NCI-H460 (cell line): Measurements from ENCODE around the gene PSEN1. TPM values are rescaled to one million over a fixed set of nuclear protein-coding genes. Genes with fewer than 3 reads are reported as not detected.

Experiments used
- DNase-seq: peaks from one replicate; pipeline ENCODE4 v3.0.0-alpha.2; 2016; ENCODE audit warnings: low read depth; ENCODE audit errors: extremely low read depth
- polyA plus RNA-seq: library from polyadenylated mRNA; depleted of rRNA; stranded (reverse); fragments of >200 nt; gene quantifications from 2 replicates; pipeline ENCODE4 v1.2.3, GENCODE V29; 2014; cell fraction: nucleus; rRNA removed
- total RNA-seq: library from RNA; depleted of rRNA; stranded (reverse); fragments of >200 nt; shearing (Covaris generic); gene quantifications from 2 replicates; pipeline ENCODE4 v1.2.3, GENCODE V29; 2014; rRNA removed

Gene PSEN1
- total RNA-seq, result 34.1 and 48.2 TPM in 2 replicates
- polyA plus RNA-seq, result 16.4 and 26.6 TPM in 2 replicates

DNA sequence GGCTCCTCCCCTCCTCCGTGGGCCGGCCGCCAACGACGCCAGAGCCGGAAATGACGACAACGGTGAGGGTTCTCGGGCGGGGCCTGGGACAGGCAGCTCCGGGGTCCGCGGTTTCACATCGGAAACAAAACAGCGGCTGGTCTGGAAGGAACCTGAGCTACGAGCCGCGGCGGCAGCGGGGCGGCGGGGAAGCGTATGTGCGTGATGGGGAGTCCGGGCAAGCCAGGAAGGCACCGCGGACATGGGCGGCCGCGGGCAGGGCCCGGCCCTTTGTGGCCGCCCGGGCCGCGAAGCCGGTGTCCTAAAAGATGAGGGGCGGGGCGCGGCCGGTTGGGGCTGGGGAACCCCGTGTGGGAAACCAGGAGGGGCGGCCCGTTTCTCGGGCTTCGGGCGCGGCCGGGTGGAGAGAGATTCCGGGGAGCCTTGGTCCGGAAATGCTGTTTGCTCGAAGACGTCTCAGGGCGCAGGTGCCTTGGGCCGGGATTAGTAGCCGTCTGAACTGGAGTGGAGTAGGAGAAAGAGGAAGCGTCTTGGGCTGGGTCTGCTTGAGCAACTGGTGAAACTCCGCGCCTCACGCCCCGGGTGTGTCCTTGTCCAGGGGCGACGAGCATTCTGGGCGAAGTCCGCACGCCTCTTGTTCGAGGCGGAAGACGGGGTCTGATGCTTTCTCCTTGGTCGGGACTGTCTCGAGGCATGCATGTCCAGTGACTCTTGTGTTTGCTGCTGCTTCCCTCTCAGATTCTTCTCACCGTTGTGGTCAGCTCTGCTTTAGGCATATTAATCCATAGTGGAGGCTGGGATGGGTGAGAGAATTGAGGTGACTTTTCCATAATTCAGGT lies at the start of gene PSEN1:
TSS of gene PSEN1 (plus strand) at position 121 of the 839 bp plus-strand sequence. CDS start 11,513 bp downstream, outside the sequence.
- DNase-seq, result peak; percentile 92

DNA sequence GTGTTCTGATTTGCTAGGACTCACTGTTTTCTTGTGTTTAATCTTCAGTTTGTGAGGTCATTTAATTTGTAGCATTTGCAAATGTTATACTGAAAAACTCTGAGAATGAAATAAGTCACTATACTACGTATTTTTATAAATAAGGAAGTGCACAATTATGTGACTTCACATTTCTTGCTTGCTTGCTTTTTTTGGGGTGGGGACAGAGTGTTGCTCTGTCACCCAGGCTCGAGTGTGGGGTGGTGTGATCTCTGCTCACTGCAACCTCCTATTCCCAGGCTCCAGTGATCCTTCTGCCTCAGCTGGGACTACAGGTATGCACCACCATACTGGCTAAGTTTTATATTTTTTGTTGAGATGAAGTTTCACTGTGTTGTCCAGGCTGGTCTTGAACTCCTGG lies 45.3 kb upstream of the PSEN1 start:
- no peak for DNase-seq

DNA sequence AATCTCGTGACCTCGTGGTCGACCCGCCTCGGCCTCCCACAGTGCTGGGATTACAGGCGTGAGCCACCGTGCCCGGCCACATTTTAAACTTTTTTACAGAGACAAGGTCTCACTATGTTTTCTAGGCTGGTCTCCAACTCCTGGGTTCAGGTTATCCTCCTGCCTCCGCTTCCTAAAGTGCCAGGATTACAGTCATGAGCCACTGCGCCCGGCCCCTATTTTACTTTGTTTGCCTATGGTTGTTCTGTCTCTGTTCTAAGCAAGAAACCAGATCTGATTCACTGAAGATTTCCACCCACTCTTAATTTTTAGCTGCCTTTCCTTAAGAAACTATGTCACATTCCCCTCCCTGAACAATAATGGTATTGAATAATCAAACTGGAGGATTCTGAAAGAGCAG lies 38.9 kb upstream of the PSEN1 start:
- no peak for DNase-seq

DNA sequence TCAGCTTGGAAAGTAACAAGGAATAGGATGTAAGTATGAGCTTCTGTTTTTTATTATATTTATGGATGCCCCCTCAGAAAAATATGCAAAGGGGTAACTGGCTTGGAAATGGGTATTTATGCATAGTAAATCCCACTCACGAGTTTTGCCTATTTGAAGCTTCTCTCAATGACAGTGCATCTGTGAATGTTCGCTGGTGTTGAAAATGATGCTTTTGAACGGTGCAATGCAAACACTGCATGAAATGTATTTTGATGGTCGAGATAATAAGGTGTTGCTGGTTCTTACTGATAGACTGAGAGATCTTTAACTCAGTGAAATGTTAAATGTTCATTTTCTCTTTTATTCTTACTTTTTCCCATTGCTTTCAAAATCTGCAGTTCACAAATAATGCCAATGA lies 36.0 kb upstream of the PSEN1 start:
- no peak for DNase-seq

DNA sequence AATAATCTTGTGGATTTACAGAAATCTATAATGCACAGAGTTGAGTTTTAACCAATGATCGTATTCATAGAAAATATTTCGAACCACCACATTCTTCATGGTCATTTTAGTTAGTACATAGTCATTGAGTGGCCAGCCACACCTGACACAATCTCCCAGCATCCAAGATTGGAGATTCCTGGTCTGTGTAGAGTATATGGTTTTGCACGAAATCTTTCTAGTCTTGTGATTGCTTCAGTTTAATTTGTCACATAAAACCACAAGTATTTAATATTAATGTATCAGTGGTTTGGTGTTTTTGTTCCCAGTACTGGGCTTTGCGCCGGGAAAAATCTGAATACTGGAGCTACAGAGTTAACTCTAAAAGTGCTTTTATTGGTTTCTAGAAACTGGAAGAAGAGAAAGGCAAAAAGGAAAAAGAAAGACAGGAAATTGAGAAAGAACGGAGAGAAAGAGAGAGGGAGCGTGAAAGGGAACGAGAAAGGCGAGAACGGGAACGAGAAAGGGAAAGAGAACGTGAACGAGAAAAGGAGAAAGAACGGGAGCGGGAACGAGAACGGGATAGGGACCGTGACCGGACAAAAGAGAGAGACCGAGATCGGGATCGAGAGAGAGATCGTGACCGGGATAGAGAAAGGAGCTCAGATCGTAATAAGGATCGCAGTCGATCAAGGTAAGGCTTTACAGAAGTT lies 33.4 kb upstream of the PSEN1 start:
- no peak for DNase-seq

DNA sequence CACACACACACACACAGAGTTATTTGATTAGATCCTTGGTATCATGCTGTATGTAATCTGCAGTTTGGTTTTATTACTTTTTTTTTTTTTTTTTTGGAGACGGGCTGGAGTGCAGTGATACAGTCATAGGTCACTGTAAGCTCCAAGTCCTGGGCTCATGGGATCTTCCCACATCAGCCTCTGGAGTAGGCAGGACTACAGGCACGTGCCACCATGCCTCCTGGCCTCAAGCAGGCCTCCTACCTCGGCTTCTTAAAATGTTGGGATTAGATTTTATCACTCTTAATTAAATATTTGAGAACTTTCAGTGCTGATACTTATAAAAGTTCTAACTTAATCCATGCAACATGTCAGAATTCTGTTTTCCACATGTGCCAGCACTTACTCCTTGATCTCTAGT lies 31.3 kb upstream of the PSEN1 start:
- DNase-seq, result no peak

DNA sequence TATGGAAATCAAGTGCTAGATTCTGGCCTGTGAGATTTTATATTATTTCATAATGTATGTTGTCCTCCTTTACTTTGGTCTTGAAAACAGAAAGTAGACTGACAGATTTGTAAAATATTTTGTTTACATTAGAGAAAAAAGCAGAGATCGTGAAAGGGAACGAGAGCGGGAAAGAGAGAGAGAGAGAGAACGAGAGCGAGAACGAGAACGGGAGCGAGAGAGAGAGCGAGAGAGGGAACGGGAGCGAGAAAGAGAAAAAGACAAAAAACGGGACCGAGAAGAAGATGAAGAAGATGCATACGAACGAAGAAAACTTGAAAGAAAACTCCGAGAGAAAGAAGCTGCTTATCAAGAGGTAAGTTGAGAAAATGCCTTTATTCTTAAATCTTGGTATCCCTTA lies 30.6 kb upstream of the PSEN1 start:
- no peak for DNase-seq

DNA sequence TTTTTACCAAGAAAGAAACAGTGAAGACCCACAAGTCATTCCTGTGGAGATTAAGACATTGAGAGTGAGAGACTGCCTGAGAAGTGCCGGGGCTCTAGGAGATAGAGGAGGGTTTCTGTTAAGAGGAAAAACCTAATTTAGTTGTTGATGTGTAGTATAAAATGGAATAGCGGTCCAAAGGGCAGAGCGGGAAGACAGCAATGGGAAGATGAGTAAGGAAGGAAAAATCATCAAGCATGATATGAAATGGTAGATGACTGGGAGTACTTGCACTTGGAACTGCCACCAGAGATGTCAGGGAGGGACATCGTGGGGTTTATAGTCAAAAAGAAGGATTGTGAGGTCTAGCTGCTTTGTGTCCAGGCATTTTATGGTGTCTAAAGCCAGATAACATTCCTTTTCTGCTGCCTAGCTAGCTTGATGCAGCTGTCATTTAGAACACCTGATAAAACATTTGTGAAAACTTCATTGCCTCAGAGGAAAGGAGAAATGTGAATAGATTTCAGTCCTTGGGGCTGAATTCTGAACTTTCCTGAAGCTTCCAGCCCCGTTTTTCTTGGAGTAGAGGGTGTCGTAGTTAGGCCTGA lies 20.1 kb upstream of the PSEN1 start:
- DNase-seq, result no peak

DNA sequence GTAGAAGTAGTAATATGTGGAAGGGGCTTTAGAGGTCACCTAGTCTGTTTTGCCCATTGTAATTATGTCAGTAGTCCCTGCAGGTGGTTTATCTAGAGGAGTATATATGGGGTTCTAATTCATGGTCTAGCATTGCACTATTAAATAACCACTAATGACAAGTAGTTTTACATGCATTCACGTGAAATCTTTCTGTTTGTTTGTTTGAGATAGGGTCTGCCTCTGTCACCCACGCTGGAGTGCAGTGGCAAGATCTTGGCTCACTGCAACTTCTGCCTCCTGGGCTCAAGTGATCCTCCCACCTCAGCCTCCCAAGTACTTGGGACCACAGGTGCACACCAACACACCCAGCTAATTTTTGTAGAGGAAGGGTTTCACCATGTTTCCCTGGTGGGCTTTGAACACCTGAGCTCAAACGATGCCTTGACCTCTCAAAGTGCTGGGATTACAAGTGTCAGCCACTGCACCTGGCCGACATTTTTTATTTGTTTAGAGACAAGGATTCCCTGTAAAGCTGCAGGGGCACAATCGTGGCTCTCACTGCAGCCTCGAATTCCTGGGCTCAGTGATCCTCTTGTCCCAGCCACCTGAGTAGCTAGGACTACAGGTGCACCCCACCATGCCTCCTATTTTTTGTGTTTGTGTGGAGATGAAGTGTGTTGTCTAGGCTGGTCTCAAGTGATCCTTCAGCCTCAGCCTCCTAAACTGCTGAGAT lies 12.0 kb upstream of the PSEN1 start:
- no peak for DNase-seq

DNA sequence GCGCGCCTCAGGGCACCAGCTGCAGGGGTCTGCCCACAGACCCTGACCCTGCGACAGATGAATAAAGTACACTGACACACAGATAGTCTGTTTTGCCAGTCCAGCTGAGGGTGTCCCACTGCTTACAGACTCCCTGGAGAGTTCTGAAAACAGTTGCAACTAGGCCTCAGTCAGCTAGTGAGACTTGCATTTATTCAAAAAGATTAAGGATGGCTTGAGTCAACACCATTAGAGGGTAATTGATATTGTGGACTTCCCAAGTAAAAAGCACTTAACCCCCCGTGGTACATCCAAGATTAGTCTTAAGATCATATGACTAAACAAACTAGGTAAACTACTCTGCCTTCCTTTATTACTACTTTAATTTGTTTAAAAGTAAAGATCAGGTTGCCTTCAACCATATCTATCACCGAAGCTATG lies 11.1 kb upstream of the PSEN1 start:
- no peak for DNase-seq

DNA sequence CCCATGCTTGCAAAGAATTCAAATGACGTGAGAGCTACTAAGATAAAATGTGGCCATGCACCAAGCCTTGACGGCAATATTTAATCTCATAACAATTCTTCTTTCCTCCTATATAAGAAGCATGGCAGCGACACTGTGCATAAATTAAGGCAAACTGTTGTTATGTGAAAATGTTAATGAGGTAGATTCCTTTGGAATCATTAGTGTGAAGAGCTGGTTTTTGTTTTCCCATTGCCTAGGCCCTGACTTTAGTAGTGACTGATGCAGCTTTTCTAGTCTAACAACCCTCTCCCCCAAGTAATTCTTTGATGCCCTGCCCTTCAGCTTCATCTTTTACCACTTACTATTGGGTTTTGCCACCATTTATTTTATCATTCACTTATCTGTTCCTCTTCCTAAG lies 10.6 kb upstream of the PSEN1 start:
- no peak for DNase-seq

DNA sequence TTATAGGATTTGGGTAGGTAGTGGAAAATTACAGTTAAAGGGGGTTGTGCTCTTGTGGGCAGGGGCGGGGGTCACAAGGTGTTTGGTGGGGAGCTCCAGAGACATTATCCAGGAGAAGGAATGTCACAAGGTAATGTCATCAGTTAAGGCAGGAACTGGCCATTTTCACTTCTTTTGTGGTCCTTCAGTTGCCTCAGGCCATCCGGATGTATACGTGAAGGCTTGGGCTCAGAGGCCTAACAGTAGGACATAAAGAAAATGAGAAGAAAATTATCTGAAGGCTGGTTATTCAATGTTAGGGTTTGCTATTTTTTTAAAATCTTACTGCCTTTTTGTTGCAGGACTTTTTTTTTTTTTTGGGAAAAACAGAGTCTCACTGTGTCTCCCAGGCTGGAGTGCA lies 2.5 kb upstream of the PSEN1 start:
- no peak for DNase-seq

DNA sequence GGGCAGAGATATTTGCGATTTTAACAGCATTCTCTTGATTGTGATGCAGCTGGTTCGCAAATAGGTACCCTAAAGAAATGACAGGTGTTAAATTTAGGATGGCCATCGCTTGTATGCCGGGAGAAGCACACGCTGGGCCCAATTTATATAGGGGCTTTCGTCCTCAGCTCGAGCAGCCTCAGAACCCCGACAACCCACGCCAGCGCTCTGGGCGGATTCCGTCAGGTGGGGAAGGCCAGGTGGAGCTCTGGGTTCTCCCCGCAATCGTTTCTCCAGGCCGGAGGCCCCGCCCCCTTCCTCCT lies 271 bp upstream of the PSEN1 start:
- DNase-seq, result no peak

DNA sequence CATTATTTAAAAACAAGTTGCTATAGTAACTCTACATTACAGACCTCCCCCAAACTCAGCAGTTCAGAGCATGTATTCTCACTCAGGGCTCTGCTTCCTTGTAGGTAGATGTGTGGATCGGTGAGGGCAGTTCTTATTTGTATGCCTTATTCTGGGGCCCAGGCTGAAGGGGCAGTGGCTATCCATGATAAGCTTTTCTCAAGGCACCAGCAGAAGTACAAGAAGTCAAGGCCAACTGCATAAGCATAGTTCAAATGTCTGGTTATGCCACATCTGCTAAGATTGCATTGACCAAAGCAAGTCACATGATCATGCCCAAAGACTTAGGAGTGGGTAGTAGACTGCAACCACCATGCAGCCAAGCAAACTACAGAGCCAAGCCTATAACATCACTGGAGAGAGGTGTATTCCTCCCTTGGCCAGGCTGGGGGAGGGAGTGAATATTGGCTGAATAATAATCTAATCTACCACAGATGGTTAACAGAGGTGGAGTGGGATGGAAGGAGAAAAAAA lies 4.6 kb downstream of the PSEN1 start:
- DNase-seq, result no peak

DNA sequence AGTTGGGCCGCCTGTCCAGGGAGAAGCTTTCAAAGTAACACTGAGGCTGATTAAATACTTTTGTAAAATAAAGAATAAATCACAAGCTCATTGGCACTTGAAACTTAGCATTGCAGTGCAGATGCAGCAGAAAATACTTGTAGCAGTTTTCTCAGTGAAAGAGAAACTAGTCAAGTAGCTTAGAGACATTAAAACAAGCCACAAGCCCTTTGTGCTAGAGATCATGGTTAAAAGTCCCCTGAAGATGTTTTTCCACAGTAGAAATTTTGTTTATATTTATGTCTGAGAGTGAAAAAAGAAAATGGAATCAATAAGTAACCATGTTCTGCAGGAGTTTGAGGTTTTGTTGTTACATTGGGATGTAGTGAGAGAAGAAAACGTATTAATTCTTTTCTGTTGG lies 5.9 kb downstream of the PSEN1 start:
- no peak for DNase-seq

DNA sequence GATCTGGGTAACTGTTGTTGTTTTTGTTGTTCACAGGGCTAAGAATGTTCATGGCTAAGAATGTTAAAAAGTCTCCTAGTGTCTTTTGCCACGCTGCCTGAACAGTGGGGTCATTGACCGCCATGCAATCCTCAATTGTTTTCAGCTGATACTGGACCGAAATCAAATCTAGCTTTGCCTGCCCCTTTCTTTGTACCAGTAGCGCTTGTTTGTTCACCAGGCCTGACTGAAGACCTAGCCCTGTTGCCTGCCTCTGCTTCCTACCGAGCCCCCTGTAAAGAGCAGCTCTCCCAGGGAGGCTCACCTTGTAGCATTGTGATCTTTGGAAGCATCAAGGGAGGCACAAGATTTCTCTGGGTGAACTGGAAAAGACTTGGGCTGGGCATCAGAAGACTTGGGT lies 6.7 kb downstream of the PSEN1 start:
- DNase-seq, result no peak

DNA sequence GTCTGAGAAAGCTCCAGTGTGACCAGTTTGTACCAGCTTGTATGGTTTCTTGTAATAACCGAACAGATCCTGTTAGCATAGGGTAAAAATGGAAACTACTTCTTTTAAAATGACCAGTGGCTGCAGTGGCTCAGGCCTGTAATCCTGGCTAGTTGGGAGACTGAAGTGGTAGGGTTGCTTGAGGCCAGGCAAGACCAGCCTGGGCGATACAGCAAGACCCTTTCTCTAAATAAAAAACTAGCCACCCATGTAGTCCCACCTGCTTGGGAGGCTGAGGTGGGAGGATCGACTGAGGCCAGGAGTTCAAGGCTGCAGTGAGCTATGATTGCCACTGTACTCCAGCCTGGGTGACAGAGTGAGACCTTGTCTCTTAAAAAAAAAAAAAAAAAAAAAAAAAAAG lies 7.3 kb downstream of the PSEN1 start:
- no peak for DNase-seq

DNA sequence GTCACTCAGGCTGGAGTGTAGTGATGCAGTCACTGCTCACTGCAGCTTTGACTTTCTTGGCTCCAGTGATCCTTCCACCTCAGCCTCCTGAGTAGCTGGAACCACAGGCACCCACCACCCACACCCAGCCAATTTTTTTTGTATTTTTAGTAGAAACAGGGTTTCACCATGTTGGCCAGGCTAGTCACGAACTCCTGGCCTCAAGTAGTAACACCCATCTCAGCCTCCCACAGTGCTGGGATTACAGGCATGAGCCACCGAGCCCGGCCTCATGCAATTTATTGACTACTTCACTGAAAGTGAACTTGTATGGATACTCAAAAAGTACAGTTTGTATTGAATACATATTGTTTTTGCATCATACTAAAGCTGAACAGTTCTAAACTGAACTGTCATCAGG lies 9.1 kb downstream of the PSEN1 start:
- DNase-seq, result no peak

DNA sequence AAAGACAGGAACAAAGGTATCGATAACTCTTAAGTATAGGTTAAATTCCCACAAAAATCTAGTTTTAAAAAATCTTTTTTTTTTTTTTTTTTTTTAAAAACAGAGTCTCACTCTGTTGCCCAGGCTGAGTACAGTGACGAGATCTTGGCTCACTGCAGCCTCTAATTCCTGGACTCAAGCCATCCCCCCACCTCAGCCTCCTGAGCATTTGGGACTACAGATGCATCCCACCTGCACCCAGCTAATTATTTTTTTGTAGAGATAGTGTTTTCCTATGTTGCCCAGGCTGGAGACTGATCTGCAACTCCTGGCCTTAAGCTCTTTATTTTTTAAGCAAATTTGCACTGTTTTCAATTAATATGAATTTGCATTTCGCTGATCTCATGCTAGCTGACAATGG lies 9.8 kb downstream of the PSEN1 start:
- no peak for DNase-seq

DNA sequence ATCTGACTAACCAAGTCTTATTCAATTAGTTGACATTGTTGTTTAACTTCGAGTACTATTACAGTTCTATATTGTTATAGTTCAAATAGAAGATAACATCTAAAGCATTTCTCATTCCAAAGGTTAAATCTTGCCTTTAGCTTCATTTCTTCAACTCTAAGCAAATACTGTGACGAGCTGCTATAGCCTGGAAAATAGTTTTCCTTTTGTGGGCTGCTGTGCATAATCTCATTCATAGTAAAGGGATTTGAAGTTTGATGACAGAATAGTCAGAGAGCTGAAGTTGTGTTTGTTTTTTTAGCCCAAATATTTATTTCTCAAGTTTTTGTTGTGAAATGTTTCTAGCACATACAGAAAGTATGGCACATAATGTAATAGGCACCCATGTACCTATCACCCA lies 13.4 kb downstream of the PSEN1 start:
- DNase-seq, result no peak

DNA sequence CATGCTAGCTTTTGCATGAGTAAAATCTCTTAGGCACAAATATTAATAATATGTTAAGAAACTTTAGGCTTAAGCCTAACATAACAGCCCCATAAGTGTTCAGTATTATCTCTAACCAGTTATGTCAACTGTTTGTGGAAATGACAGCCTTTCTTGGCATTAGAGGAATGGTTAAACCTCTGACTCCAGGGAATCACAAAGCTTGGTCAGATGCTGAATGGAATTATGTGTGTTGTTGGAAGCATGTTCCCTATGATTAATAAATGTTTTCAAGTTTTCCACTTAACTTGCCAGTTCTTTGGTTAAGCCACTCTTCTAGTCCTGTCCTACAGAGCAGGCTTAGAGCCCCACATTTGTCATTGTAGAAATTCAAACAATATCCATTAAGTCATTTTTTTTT lies 17.0 kb downstream of the PSEN1 start:
- no peak for DNase-seq
